Measurements from ENCODE around the gene SF3B1. TPM values are rescaled to one million over a fixed set of nuclear protein-coding genes. Genes with fewer than 3 reads are reported as not detected.

Gene SF3B1
- total and polyA plus RNA-seq, 2 of the 13 experiments (the other 11 are each of a cell fraction or from before 2014, with no cell fraction given) = 387 to 750 TPM

DNA sequence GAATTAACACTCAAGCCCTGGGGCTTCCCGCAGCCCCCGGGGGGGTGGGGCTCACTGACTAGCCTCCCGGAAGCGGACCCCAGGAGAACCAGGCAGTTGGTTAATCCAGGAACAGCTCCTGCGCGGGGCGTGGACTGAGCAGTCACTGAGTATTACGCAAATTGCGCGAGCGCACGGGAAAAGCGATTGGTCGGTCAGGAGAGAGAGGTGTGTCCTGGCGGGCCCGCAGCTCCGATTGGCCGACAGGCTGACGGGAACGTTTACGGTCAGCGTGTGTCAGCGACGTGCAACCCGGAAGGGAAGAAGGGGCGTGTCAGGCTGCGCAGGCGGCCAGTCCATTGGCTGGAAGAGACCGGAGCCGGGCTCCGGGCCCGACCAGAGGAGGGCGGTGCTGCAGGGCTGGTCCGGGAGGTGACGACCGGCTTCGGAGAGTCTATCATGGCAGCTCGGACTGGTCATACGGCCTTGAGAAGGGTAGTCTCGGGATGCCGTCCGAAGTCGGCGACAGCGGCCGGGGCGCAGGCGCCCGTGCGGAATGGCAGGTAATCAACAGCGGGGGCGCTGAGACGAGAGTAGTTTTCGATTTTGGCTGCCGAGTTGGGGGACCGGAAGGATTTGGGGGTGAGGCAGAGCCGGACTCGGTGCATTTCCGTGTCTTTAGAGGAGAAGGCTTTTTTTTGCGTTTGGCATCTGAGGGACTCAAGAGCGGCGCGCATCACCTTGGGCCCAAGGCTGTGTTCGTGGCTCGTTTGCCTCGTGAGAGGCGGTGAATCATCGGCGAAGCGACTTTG lies 18.5 kb upstream of the SF3B1 start, which contains the start of gene COQ10B (continued):
- TF ChIP-seq GATAD1 (CRISPR knock-in tag; IDR thresholded peaks at IDR 0.05) = peak; percentile 78
- peak; percentile 83 for TF ChIP-seq ZBTB38 (CRISPR knock-in tag; IDR thresholded peaks at IDR 0.05)
- no peak for TF ChIP-seq ZNF12 (CRISPR knock-in tag; IDR thresholded peaks at IDR 0.05)
- no peak; the same call in 1 of the 2 replicates for TF ChIP-seq MBD4 (IDR thresholded peaks at IDR 0.05; ENCODE audit: borderline replicate concordance, low read length)
- TF ChIP-seq ZNF749 (CRISPR knock-in tag; IDR thresholded peaks at IDR 0.05; ENCODE audit: borderline replicate concordance) = peak; percentile 52; the same call in 1 of the 2 replicates
- peak; percentile 50 for TF ChIP-seq NFIC (IDR thresholded peaks at IDR 0.05; ENCODE audit: low read length)
- peak; percentile 66; the same call in 1 of the 2 replicates for TF ChIP-seq RNF2 (conservative IDR thresholded peaks at IDR 0.05; ENCODE audit: low read depth)
- TF ChIP-seq ATM (IDR thresholded peaks at IDR 0.05; ENCODE audit: borderline replicate concordance) = no peak
- TF ChIP-seq GZF1 (CRISPR knock-in tag; IDR thresholded peaks at IDR 0.05) = peak; percentile 25; the same call in 1 of the 2 replicates
- no peak for TF ChIP-seq BRCA1 (CRISPR knock-in tag; IDR thresholded peaks at IDR 0.05)
- TF ChIP-seq ZNF674 (CRISPR knock-in tag; IDR thresholded peaks at IDR 0.05; ENCODE audit: low read depth) = no peak
- TF ChIP-seq IKZF4 (CRISPR knock-in tag; IDR thresholded peaks at IDR 0.05; ENCODE audit: borderline replicate concordance, low read depth, not compliant biosample characterization) = peak; percentile 49
- no peak for TF ChIP-seq PAWR (CRISPR knock-in tag; IDR thresholded peaks at IDR 0.05; ENCODE audit: borderline replicate concordance)
- TF ChIP-seq ZFP37 (CRISPR knock-in tag; IDR thresholded peaks at IDR 0.05; ENCODE audit: borderline replicate concordance) = no peak
- TF ChIP-seq ZKSCAN1 (IDR thresholded peaks at IDR 0.05; ENCODE audit: low read length) = no peak
- TF ChIP-seq, protein P1, sequence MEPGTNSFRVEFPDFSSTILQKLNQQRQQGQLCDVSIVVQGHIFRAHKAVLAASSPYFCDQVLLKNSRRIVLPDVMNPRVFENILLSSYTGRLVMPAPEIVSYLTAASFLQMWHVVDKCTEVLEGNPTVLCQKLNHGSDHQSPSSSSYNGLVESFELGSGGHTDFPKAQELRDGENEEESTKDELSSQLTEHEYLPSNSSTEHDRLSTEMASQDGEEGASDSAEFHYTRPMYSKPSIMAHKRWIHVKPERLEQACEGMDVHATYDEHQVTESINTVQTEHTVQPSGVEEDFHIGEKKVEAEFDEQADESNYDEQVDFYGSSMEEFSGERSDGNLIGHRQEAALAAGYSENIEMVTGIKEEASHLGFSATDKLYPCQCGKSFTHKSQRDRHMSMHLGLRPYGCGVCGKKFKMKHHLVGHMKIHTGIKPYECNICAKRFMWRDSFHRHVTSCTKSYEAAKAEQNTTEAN (CRISPR knock-in tag; conservative IDR thresholded peaks at IDR 0.05) = no peak; the same call in 1 of the 2 replicates
- TF ChIP-seq SIN3A (IDR thresholded peaks at IDR 0.05; ENCODE audit: borderline replicate concordance, low read depth, low read length) = peak; percentile 97
- TF ChIP-seq, protein P2, sequence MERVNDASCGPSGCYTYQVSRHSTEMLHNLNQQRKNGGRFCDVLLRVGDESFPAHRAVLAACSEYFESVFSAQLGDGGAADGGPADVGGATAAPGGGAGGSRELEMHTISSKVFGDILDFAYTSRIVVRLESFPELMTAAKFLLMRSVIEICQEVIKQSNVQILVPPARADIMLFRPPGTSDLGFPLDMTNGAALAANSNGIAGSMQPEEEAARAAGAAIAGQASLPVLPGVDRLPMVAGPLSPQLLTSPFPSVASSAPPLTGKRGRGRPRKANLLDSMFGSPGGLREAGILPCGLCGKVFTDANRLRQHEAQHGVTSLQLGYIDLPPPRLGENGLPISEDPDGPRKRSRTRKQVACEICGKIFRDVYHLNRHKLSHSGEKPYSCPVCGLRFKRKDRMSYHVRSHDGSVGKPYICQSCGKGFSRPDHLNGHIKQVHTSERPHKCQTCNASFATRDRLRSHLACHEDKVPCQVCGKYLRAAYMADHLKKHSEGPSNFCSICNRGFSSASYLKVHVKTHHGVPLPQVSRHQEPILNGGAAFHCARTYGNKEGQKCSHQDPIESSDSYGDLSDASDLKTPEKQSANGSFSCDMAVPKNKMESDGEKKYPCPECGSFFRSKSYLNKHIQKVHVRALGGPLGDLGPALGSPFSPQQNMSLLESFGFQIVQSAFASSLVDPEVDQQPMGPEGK (CRISPR knock-in tag; IDR thresholded peaks at IDR 0.05) = peak; percentile 99
- TF ChIP-seq ZNF75D (CRISPR knock-in tag; IDR thresholded peaks at IDR 0.05; ENCODE audit: borderline replicate concordance) = peak; percentile 86; the same call in 1 of the 2 replicates
- TF ChIP-seq, protein P3, sequence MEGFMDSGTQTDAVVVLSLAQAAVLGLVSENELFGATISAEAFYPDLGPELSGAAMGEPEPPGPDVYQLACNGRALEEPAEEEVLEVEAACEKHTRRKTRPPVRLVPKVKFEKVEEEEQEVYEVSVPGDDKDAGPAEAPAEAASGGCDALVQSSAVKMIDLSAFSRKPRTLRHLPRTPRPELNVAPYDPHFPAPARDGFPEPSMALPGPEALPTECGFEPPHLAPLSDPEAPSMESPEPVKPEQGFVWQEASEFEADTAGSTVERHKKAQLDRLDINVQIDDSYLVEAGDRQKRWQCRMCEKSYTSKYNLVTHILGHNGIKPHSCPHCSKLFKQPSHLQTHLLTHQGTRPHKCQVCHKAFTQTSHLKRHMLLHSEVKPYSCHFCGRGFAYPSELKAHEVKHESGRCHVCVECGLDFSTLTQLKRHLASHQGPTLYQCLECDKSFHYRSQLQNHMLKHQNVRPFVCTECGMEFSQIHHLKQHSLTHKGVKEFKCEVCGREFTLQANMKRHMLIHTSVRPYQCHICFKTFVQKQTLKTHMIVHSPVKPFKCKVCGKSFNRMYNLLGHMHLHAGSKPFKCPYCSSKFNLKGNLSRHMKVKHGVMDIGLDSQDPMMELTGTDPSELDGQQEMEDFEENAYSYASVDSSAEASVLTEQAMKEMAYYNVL (CRISPR knock-in tag; IDR thresholded peaks at IDR 0.05; ENCODE audit: borderline replicate concordance) = peak; percentile 88
- TF ChIP-seq, protein P4, sequence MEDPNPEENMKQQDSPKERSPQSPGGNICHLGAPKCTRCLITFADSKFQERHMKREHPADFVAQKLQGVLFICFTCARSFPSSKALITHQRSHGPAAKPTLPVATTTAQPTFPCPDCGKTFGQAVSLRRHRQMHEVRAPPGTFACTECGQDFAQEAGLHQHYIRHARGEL (CRISPR knock-in tag; IDR thresholded peaks at IDR 0.05) = 0 out of 2 replicates have a peak, but pooled peaks have one; percentile 67
- TF ChIP-seq, protein P5, sequence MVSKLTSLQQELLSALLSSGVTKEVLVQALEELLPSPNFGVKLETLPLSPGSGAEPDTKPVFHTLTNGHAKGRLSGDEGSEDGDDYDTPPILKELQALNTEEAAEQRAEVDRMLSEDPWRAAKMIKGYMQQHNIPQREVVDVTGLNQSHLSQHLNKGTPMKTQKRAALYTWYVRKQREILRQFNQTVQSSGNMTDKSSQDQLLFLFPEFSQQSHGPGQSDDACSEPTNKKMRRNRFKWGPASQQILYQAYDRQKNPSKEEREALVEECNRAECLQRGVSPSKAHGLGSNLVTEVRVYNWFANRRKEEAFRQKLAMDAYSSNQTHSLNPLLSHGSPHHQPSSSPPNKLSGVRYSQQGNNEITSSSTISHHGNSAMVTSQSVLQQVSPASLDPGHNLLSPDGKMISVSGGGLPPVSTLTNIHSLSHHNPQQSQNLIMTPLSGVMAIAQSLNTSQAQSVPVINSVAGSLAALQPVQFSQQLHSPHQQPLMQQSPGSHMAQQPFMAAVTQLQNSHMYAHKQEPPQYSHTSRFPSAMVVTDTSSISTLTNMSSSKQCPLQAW (CRISPR knock-in tag; IDR thresholded peaks at IDR 0.05) = peak; percentile 99
